Measurements from ENCODE around the gene P2RX2.
"Not testable (repeated sequence)": the region's sequence is repeated elsewhere in the genome, so short reads cannot be mapped to it uniquely, and the experiment has no call there.

P2RX2 gene

DNA sequence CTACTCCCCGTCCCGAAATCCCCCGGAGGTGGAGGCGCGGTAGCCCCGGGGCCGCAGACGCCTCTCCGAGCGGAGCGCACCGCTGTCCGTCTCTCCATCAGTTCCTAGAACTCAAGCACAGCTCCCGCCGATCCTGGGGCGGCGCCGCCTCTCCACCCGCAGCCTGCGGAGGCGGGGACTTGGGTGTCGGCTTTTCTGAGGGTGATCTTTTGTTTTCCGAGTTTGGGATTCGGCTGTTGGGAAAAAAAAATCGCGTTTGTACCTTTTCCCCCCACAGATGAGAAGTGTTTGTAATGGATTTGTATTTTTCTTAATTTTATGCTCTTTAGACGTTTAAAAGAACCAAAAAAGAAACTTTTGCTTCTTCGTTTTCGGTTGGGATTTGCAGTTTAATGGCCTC, 34.8 kb upstream of the P2RX2 start:
- DNase-seq (ENCODE audit: low read depth): no peak

DNA sequence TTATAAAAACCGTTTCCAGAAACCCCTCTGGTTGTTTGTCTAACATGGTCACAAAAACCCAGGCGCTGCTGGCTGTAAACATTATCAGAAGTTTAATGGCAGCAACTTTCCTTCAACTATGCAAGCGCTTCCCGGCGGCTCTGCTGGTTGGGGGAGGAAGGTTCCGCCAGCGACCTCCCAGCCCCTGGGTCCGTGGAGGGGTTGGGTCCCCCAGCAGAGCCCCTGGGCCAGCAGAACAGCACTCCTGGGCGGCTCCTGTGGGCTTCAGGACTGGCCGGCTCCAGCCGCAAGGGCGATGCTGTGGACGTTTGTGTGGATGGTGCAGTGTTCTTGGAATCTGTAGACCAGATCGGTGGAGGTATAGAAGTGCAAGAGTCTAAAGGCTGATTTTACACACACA, 34.1 kb upstream of the P2RX2 start:
- no peak for DNase-seq (ENCODE audit: low read depth)

DNA sequence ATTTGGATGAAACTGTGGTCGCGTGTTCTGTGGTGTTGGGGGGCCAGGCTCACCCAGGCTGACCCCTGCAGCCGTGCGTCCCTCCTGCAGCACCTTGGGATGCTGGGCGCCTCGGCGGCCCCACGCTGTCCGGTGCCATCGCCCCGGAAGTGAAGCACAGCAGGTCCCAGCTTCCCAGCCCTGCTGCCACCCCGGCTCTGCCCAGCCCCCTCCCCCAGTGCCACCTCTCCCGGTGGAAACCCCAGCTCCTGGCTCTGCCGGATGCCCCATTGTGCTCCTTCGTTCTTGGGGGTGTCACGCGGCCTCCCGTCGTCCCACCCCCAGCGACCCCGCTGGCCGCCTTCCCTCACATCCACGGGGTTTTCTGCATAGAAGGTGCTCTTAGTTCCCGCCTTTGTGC, 33.4 kb upstream of the P2RX2 start:
- DNase-seq (ENCODE audit: low read depth): no peak

DNA sequence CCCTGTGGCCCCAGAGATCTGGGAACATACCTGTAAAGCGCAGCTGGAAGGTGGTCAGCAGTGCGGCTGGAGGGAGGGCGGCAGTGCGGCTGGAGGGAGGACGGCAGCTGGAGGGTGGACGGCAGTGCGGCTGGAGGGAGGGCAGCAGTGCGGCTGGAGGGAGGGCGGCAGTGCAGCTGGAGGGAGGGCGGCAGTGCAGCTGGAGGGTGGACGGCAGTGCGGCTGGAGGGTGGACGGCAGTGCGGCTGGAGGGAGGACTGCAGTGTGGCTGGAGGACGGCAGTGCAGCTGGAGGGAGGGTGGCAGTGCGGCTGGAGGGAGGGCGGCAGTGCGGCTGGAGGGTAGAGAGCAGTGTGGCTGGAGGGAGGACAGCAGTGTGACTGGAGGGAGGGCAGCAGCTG, 31.6 kb upstream of the P2RX2 start:
- DNase-seq (ENCODE audit: low read depth): no peak

DNA sequence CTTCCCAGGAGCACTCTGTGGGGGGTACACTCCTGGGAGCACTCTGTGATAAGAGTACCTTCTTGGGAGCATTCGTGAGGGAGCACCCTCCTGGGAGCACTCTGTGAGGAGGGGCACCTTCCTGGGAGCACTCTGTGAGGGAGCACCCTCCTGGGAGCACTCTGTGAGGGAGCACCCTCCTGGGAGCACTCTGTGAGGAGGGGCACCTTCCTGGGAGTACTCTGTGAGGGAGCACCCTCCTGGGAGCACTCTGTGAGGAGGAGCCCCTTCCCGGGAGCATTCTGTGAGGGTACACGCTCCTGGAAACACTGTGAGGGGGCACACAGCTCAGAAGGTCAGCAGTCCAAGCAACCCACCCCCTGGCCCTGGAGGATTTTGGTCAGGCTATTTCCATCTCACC, 30.8 kb upstream of the P2RX2 start:
- DNase-seq (ENCODE audit: low read depth): no peak

DNA sequence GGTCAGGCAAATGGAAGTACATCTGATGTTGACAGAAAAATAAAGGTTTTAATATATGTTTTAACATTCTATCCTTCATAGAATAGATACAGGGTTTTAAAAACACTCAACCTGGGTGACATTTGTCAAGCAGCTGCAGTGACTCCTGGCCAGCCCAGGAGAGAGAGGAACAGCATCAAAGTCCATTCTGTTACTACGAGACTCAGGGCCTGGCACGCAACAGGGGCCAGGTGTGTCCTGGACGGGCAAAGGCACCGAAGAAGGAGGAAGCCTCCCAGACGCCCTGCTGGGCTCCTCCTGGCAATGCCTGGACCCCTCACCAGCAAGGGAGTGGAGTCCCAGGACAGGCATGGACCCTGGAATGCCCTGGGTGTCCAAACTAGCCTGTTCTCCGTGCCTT, 30.3 kb upstream of the P2RX2 start:
- no peak for DNase-seq (ENCODE audit: low read depth)

DNA sequence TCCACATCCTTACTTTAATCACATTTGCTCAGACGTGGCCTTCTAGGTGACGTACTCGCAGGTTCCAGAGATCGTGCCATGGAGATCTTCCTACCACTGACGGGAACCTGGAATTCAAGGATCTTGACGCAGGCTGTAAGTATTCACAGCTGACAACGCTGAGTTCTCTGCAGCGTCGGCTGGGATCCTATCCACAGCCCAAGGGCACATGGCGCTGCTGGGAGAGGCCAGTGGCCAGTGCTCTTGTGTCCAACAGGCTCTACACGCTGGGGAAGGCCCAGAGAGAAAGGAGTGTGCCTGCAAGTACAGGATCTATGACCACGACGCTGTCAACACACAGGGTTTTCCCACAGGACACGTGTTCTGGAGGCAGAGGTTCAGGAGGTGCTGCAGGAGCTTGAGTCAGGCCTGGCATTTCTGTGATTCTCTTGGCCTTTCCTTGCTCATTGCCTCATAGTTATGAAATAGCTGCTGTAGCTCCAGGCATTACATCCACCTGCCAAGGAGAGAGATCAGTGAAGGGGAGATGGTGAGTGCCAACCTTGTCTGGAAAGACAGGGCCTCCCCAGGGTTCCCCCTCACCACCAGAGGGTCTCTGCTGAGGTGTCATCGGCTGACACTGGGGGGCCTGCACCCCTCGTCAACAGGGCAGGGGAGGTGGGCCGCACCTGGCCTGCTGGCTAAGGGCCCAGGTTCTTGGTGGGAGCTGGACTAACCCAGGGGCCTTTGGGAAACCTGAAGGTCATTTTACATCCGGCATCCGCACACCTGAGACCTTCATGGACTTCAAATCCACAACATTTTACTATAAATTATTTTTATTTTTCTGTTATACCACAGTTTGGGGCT, 29.5 kb upstream of the P2RX2 start:
- no peak for DNase-seq (ENCODE audit: low read depth)

DNA sequence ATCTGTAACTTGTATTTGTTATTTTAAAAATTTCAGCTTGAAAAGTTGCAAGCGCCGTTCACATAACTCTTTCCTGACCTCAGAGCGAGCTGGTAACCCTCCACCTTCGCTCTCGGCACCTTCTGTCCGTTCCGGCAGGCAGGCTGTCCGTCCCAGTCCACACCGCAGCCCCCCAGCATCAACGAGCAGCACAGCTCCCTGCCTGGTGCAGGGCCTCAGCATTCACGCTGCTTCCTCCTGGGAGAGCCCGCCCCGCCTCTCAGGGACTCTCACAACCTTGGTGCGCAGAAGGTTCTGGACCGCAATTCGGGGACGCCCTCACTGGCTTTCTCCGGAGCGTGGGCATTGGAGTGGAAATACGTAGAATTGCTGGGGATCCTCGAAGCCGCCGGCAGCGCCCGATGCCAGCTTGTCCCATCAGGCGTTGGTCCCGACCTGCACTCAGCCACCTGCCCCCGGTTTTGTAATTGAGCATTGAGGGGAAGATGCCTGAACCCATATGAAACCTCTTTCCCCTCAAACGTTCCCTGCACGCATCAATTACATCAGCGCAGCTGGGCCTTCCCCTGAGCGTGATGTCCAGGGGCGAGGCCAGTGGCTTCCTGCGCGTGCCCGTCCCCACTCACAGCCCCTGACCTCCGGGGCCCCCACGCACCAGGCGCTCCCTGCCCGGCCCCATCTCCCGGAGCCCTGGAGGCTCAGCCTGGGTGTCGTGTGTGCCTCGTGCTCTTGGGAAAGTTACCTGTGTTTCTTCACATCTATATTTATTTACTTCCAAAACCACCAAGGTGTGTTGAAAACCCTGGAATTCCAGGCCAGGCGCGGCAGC, 27.3 kb upstream of the P2RX2 start:
- no peak for DNase-seq (ENCODE audit: low read depth)

DNA sequence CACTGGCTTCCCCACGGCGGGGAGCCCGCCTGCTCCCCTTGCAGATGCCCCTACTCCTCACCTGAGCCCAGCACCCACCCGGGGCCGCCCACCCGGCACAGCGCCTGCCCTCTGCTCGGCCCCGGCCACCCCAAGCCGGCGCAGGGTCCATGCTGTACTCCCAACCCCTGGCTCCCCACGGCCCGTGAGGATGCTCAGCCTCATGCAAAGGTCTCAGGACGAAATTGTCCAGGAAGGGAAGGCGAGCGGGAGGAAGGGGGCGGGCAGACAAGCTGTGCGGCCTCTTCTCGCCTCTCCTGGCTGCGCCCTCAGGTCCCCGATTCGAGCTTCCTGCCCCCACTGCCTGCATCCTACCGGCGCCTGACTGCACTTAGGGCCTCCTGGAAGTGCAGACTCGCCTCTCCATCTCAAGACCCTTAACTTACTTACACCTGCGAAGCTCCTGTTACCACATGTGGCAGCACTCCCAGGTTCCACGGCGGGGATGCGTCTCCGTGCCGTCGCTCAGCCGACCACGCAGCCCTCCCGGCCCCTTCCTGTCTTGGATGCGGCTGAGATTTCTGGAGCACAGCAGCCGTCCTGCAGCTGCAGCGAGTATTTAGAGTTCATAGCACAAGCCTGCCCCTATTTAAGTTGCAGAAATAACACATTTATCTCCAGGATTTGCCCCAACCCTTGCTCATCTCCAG, 26.1 kb upstream of the P2RX2 start:
- no peak for DNase-seq (ENCODE audit: low read depth)

DNA sequence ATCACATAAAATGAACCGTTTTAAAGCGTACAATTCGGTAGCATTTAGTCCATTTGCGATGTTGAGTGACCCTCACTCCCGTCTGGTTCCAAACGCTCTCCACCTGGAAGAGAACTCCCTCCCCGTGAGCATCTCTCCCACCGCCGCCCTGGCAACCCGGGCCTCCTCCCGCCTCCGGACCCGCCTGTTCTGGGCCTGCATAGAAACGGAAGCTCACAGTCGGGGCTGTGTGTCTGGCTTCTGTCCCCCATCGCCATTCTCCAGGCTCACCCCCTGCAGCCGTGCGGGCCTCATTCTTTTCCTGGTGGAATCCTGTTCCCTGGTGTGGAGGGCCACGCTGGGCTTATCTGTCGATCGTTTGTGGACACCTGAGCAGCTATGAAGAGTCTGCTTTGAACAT, 25.5 kb upstream of the P2RX2 start:
- no peak for DNase-seq (ENCODE audit: low read depth)

DNA sequence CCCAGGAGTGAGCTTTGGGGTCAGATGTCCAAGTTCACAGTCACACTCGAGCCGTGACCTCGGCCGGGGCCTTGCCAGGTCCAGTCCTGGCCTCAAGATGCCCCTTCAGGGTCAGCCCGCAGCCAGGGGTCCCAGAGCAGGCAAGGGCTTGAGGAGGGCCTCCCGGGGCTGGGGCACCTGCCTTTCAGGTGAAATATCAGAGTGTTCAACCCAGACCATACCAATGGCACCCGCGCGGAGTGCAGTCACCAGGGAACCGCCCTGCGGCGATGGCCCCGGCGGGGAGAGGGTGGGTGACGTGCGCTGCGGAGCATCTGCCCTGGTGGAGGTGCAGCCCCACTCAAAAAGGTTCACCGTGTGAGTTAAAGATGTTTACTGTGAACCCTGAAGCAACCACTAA, 25.1 kb upstream of the P2RX2 start:
- DNase-seq (ENCODE audit: low read depth): no peak

DNA sequence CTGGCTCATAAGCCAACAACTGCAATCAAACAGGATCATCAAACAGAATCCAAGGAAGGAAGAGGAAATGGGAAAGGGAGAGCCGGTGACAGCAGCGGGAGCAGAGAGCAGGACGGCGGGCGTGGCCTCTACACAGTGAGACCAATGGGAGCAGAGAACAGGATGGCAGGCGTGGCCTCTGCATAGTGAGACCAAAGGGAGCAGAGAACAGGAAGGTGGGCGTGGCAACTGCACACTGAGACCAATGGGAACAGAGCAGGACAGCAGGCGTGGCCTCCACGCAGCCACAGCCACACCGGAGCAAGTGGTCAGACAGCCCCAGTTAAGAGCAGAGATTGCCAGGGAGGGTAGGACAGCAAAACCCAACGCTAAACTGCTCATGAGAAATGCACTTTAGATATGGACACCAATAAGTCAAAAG, 24.6 kb upstream of the P2RX2 start:
- DNase-seq (ENCODE audit: low read depth): peak; percentile 90

DNA sequence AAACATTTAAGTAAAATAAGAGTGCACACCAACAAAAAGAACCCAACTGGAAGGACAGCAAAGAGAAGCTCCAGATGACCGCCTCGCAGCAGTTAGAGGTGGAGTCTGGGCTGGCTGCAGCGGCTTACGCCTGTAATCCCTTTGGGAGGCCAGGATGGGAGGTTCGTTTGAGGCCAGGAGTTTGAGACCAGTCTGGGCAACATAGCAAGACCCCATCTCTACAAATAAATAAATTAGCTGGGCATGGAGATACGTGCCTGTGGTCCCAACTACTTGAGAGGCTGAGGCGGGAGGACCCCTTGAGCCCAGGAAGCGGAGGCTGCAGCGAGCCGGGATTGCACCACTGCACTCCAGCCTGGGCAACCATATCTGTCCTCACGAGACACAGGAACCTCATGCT, 23.4 kb upstream of the P2RX2 start:
- DNase-seq (ENCODE audit: low read depth): no peak

DNA sequence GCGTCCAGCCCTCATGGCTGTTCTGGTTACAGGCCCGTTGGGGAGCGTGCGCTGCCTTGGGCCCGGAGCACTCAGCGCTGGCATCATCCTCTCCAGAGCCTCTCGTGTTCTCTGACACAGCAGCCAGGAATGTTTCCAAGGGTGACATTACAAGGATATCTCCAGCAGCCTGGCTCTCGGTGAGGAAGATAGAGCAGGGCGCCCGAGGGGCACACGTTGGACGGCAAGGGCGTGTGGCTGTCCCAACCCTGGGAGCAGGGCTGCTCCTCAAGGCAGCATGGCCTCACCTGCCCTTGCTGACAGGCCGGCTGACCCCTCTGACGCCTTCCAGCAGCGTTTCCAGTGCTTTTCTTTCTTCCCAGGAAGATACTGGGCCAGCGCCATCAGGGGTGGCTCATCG, 22.6 kb upstream of the P2RX2 start:
- no peak for DNase-seq (ENCODE audit: low read depth)

DNA sequence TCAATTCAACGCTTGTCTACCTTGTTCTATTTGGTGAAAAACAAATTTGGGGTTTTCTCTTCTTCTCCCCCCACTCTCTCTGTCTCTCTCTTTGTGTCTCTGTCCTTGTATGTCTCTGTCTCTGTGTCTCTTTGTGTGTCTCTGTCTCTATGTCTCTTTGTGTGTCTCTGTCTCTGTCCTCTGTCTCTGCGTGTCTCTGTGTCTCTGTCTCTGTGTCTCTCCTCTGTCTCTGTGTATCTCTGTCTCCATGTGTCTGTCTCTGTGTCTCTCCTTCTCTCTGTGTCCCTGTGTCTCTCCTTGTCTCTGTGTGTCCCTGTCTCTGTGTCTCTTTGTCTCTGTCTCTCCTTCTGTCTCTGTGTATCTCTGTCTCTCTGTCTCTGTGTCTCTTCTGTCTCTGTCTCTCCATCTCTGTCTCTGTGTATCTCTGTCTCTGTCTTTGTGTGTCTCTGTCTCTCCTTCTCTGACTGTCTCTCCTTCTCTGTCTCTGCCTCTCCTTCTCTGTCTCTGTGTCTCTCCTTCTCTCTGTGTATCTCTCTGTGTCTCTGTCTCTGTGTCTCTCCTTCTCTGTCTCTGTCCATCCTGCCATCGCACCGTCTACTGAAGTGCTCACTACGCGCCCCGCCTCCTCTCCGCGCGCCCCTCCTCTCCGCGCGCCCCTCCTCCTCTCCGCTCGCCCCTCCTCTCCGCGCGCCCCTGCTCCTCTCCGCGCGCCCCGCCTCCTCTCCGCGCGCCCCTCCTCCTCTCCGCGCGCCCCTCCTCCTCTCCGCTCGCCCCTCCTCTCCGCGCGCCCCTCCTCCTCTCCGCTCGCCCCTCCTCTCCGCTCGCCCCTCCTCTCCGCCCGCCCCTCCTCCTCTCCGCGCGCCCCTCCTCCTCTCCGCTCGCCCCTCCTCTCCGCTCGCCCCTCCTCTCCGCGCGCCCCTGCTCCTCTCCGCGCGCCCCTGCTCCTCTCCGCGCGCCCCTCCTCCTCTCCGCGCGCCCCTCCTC, 21.0 kb upstream of the P2RX2 start:
- DNase-seq (ENCODE audit: low read depth): peak; percentile 61

DNA sequence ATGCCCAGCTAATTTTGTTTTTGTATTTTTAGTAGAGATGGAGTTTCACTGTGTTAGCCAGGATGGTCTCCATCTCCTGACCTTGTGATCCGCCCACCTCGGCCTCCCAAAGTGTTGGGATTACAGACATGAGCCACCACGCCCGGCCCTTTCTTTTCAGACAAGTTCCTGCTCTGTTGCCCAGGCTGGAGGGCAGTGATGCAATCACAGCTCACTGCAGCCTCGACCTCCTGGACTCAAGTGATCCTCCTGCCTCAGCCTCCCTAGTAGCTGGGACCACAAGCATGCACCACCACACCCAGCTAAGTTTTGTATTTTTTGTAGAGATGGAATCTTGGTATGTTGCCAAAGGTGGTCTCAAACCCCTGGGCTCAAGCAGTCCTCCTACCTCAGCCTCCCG, 19.1 kb upstream of the P2RX2 start:
- not testable (repeated sequence) for DNase-seq (ENCODE audit: low read depth)

DNA sequence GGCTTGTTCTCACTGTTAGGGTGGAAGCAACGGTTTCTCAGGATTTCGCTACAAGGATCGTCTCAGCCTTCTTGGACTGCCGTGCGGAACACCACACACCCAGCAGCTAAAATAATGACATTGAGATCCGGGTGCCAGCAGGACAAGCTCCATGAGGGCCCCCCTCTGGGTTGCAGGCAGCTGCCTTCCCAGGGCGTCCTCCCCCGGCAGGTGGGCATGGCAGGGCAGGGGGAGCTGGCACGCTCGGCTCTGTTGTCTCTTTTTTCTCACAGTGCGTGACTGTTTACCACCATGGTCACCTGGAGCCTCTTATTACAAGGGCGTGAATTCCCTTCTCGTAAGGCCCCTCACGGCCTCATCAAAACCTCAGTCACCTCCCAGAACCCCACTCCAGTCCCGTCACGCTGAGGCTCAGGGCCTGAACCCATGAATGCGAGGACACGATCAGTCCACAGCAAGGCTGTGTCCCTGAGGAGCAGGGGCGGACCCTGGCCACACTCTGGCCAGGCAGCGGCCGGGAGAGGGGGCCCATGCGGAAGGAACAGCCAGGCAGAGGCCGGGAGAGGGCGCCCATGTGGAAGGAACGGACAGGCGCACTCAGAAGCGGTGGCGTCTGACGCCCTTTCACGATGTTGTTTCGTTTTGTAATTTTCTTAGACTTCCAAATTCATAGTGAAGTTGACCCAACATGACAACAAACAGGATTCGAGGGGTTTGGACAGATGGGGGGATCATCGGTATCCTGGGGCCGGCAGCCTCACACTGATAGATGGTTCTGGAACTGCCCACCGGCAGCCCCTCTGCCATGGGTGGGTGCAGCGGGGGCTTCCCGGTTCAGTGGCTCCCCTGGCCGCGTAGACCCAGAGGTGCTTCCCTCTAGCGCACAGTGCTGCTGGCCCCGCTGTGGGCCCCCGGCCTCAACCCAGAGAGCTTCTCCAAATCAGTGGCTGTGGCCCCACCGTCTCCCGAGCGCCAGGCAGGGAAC, 18.2 kb upstream of the P2RX2 start:
- DNase-seq (ENCODE audit: low read depth): peak; percentile 61

DNA sequence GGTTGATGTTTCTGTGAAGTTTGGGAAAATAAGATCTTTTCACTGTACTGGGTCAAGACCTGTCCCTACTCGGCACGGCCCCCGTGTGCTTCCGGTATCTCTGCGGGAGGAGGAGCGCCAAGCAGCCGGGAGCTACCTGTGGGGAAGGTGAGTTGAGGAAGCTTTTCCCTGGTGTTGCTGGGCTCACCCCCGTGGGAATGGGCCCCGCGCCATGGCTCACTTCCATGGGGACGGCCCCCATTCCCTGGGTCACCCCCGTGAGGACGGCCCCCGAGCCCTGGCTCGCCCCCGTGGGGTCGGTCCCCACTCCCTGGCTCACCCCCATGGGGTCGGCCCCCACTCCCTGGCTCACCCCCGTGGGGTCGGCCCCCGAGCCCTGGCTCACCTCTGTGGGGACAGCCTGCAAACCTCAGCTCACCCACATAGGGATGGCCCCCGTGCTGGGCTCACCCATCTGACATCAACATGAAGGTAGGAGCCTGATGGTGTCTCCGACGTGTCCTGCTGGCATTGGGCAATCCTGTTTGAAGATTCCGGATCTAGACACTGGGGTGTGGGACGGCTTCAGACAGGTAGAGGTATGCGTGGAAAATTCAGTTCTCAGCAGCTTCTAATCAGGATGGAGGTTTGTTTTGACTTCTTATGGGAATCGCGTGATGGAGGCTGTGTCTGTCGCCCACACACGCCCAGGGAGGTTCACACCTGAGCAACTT, 17.2 kb upstream of the P2RX2 start:
- DNase-seq (ENCODE audit: low read depth): no peak

DNA sequence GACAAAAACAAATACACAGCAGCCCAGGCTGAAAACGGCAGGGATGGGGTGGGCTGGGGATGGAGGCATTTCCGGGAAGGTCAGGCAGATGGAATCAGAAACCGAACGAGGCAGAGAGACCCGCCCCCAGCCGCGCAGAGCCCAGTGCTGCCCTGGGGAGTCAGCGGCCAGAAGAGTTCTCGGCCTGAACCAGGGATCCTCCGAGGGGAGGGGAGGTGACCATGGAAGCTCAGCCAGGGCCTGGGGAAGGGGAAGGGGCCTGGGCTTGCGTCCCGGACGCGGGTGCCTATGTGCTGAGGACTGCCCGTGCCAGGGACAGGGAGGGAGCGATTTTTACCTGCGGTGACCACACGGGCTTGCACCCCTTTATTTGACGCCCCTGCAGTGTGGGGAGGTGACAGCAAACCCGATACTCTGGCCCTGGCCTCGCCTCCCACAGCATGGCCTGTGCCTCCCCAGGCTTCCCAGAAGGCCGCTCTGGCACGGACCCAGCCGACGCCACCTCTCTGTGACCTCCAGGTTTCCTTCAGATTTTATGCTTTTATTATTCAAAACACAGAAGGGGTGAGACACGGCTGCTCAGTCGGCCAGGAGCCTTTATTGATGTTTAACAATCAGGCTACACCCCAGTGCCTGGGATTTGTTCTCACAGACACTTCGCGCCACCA, 15.9 kb upstream of the P2RX2 start:
- DNase-seq (ENCODE audit: low read depth): no peak
